Measurements from ENCODE around the gene ZNF580.

DNA sequence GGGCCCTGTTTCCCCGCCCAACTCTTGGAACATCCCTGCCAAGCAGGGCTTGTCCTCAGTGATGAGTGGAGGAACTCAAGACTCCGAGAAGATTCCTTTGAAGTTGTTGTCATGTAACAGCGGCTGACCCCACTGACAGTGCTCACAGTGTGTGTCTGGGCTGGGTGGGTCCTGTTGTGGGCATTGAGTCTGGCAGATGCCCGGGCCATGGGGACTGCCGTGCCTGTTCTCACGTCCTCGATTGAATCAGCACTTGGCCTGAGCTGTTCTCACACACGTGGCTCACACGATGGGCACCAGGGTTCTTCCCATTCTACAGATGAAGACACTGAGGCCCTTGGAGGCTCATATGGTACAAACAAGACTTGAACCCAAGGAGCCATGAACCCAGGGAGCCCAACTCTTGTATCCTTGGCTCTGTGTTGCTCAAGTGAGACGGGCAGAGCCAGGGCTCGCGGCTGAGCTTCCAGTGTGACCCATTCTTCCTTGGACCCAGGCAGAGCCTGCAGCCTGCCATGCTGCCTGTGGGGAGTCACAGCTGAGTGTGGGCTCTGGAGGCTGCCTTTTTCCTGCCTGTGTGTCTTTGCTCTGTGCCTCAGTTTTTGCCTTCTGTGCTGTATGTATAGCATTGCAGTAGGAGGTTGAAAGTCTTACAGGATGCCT is 25.7 kb downstream of the ZNF580 start:
- TF ChIP-seq, protein P1, sequence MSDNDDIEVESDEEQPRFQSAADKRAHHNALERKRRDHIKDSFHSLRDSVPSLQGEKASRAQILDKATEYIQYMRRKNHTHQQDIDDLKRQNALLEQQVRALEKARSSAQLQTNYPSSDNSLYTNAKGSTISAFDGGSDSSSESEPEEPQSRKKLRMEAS (IDR thresholded peaks at IDR 0.05), result no peak
- TF ChIP-seq, protein P2, sequence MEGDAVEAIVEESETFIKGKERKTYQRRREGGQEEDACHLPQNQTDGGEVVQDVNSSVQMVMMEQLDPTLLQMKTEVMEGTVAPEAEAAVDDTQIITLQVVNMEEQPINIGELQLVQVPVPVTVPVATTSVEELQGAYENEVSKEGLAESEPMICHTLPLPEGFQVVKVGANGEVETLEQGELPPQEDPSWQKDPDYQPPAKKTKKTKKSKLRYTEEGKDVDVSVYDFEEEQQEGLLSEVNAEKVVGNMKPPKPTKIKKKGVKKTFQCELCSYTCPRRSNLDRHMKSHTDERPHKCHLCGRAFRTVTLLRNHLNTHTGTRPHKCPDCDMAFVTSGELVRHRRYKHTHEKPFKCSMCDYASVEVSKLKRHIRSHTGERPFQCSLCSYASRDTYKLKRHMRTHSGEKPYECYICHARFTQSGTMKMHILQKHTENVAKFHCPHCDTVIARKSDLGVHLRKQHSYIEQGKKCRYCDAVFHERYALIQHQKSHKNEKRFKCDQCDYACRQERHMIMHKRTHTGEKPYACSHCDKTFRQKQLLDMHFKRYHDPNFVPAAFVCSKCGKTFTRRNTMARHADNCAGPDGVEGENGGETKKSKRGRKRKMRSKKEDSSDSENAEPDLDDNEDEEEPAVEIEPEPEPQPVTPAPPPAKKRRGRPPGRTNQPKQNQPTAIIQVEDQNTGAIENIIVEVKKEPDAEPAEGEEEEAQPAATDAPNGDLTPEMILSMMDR (CRISPR knock-in tag; IDR thresholded peaks at IDR 0.05), result no peak
- no peak for TF ChIP-seq ZNF850 (CRISPR knock-in tag; conservative IDR thresholded peaks at IDR 0.05)
- TF ChIP-seq SOX6 (IDR thresholded peaks at IDR 0.05), result no peak
- no peak for TF ChIP-seq SOX6 (CRISPR knock-in tag; IDR thresholded peaks at IDR 0.05)
